HepG2 (cell line): Measurements from ENCODE around the gene LTA4H. TPM values are rescaled to one million over a fixed set of nuclear protein-coding genes. Genes with fewer than 3 reads are reported as not detected.

Experiments
- ATAC-seq: fragments of 200-7000 bp; cut with Tn5 transposase; 3 replicates; pipeline ENCODE4 v1.9.1; 2020; ENCODE audit warnings: mild to moderate bottlenecking, moderate library complexity
- BruUV-seq: library from RNA; stranded (reverse); fragments of 400-500 nt; replicated peaks from 2 replicates; lab custom pipeline; 2021; lab: Mats Ljungman, UMichigan
- CTCF ChIA-PET: fragments of 300-600 bp; formaldehyde crosslinking; extraction: SDS; loops from one replicate; lab custom pipeline; 2021; ENCODE audit warnings: low total read pairs, inconsistent platforms, low intra/inter-chr PET ratio; lab: Yijun Ruan, JAX
- POLR2A ChIA-PET: fragments of 350-600 bp; sonication (Branson Sonifier 250); formaldehyde crosslinking; loops from one replicate; lab custom pipeline; 2020; ENCODE audit warnings: antibody characterized with exemption, inconsistent platforms; lab: Yijun Ruan, JAX
- DNase-seq: peaks from one replicate; pipeline ENCODE4 v3.0.0-alpha.2; 2015; ENCODE audit warnings: low spot score
- FAIRE-seq: peaks from 3 replicates; lab custom pipeline; 2011; peaks lifted over from hg19 to GRCh38; lab: Jason Lieb, UNC
- H2AFZ ChIP-seq: one replicate; pipeline ENCODE4 v1.6.1; 2011; ENCODE audit warnings: low read length, inconsistent platforms
- H3K27ac ChIP-seq: fragments of 300-600 bp; 3 replicates; pipeline ENCODE4 v1.8.0; 2011; ENCODE audit warnings: mixed run types, mild to moderate bottlenecking, mixed read lengths, low read length, inconsistent platforms; ENCODE audit not compliant: insufficient read depth; ENCODE audit errors: extremely low read length
- H3K27me3 ChIP-seq, 2 experiments: fragments of 200-600 bp in 1 of 2; 2 replicates in 1 of 2; 3 replicates in 1 of 2; pipeline versions ENCODE4 v1.6.0 to v1.8.0; 2011; ENCODE audit warnings: low read length in 2 of 2, mild to moderate bottlenecking in 2 of 2, moderate library complexity in 2 of 2, inconsistent platforms in 1 of 2; ENCODE audit not compliant: insufficient read depth in 2 of 2, control insufficient read depth in 1 of 2
- H3K36me3 ChIP-seq, 2 experiments: fragments of 200-600 bp in 1 of 2; replicated peaks in 1 of 2; 2 replicates in 1 of 2; 3 replicates in 1 of 2; pipeline versions ENCODE4 v1.5.1 to v1.8.0; 2011; ENCODE audit warnings: low read length in 2 of 2, inconsistent platforms in 1 of 2; ENCODE audit not compliant: insufficient read depth in 2 of 2, control insufficient read depth in 1 of 2
- H3K4me1 ChIP-seq: 2 replicates; pipeline ENCODE4 v1.5.1; 2012; ENCODE audit warnings: low read length, inconsistent platforms; ENCODE audit not compliant: insufficient read depth
- H3K4me2 ChIP-seq: 2 replicates; pipeline ENCODE4 v1.6.0; 2011; ENCODE audit warnings: low read depth, low read length, inconsistent platforms
- H3K4me3 ChIP-seq, 3 experiments: fragments of 200-600 bp in 1 of 3; sonication (generic), shearing (Covaris generic) in 1 of 3; replicated peaks in 1 of 3; 2 replicates each; pipeline ENCODE4 v1.5.1; 2011 to 2016; ENCODE audit warnings: low read length in 3 of 3, inconsistent platforms in 2 of 3, low read depth in 2 of 3, mild to moderate bottlenecking in 2 of 3, control low read depth in 1 of 3, mixed read lengths in 1 of 3; ENCODE audit not compliant: insufficient read depth in 1 of 3
- H3K79me2 ChIP-seq: one replicate; pipeline ENCODE4 v1.6.1; 2011; ENCODE audit warnings: low read length, inconsistent platforms; ENCODE audit not compliant: insufficient read depth
- H3K9ac ChIP-seq: 2 replicates; pipeline ENCODE4 v1.6.0; 2011; ENCODE audit warnings: mild to moderate bottlenecking, low read depth, low read length, inconsistent platforms; ENCODE audit not compliant: insufficient read depth
- H3K9me3 ChIP-seq: 2 replicates; pipeline ENCODE4 v1.5.1; 2012; ENCODE audit warnings: mild to moderate bottlenecking, low read length
- H4K20me1 ChIP-seq: 2 replicates; pipeline ENCODE4 v1.6.0; 2011; ENCODE audit warnings: inconsistent platforms, mild to moderate bottlenecking, low read length, moderate library complexity; ENCODE audit not compliant: insufficient read depth
- ARNT ChIP-seq: fragments of 450-650 bp; IDR thresholded peaks from 2 replicates; pipeline ENCODE4 v1.6.1; 2017
- ELF1 ChIP-seq: sonication (generic); formaldehyde crosslinking; IDR thresholded peaks from 2 replicates; pipeline ENCODE4 v1.4.0; 2020; ENCODE audit warnings: missing genetic modification reagents
- ELF3 ChIP-seq: IDR thresholded peaks from 2 replicates; pipeline ENCODE4 v1.6.1; 2016; ENCODE audit warnings: missing genetic modification reagents, missing compliant biosample characterization
- KMT2A ChIP-seq: sonication (generic); formaldehyde crosslinking; IDR thresholded peaks from 2 replicates; pipeline ENCODE4 v1.4.0; 2020; ENCODE audit warnings: missing genetic modification reagents
- SMC3 ChIP-seq: IDR thresholded peaks from 2 replicates; pipeline ENCODE4 v1.6.1; 2011; ENCODE audit warnings: low read length, improper control_type of control experiment
- STAG1 ChIP-seq: sonication (generic); formaldehyde crosslinking; IDR thresholded peaks from 2 replicates; pipeline ENCODE4 v1.4.0; 2020; ENCODE audit warnings: missing genetic modification reagents
- ZNF543 ChIP-seq: sonication (generic); formaldehyde crosslinking; IDR thresholded peaks from 2 replicates; pipeline ENCODE4 v1.4.0; 2020; ENCODE audit warnings: mild to moderate bottlenecking, missing genetic modification reagents
- WGBS: methylation state at CpG from one replicate; pipeline ENCODE4 v1.1.6; 2017; ENCODE audit warnings: low lambda C conversion rate; 5-methylcytosine and 5-hydroxymethylcytosine counted together
- in situ Hi-C: cut with HindIII; loops from 2 replicates; pipeline ENCODE4 v1.10.0; 2017; ENCODE audit warnings: low pct_unique_long_range_greater_than_20kb; ENCODE audit not compliant: extremely low pct_ligation_motif_present
- intact Hi-C: fragments of 100-400 bp; cut with micrococcal nuclease; formaldehyde crosslinking; loops from one replicate; pipeline ENCODE4 v1.10.0; 2022; ENCODE audit not compliant: unreplicated experiment
- polyA plus RNA-seq, 8 experiments: library from polyadenylated mRNA; depleted of rRNA in 3 of 8; stranded (reverse) in 7 of 8; unstranded in 1 of 8; fragments of >200 nt; fragmentation: Illumina TruSeq in 4 of 8; extraction: Trizol in 4 of 8; gene quantifications; 2 replicates each; pipeline versions ENCODE4 v1.2.1 to v1.2.3, GENCODE V29; 2011 to 2016; ENCODE audit warnings: low read depth in 4 of 8, missing spikeins in 1 of 8, mixed read lengths in 1 of 8; ENCODE audit not compliant: insufficient read depth in 1 of 8
- total RNA-seq, 5 experiments: library from RNA; depleted of rRNA; stranded (reverse); fragments of >200 nt; fragmentation: Illumina TruSeq; extraction: Trizol; gene quantifications; 2 replicates each; pipeline ENCODE4 v1.2.3, GENCODE V29; 2016; ENCODE audit warnings: low read depth in 1 of 5
- TF ChIP-seq, protein P1 (sequence below): sonication (generic); formaldehyde crosslinking; IDR thresholded peaks from 2 replicates; pipeline ENCODE4 v1.8.0; 2022; ENCODE audit warnings: missing genetic modification reagents, mild to moderate bottlenecking, moderate library complexity, borderline replicate concordance
- TF ChIP-seq, protein P2 (sequence below): sonication (generic); formaldehyde crosslinking; IDR thresholded peaks from 2 replicates; pipeline ENCODE4 v1.4.0; 2020; ENCODE audit warnings: missing genetic modification reagents
- TF ChIP-seq, protein P3 (sequence below): sonication (generic); formaldehyde crosslinking; IDR thresholded peaks from 2 replicates; pipeline ENCODE4 v1.5.0; 2020; ENCODE audit warnings: mild to moderate bottlenecking, missing genetic modification reagents, moderate library complexity

Gene LTA4H
- total and polyA plus RNA-seq, 2 of the 13 experiments (the other 11 are each of a cell fraction or from before 2014, with no cell fraction given), result 87.5 to 90.4 TPM

DNA sequence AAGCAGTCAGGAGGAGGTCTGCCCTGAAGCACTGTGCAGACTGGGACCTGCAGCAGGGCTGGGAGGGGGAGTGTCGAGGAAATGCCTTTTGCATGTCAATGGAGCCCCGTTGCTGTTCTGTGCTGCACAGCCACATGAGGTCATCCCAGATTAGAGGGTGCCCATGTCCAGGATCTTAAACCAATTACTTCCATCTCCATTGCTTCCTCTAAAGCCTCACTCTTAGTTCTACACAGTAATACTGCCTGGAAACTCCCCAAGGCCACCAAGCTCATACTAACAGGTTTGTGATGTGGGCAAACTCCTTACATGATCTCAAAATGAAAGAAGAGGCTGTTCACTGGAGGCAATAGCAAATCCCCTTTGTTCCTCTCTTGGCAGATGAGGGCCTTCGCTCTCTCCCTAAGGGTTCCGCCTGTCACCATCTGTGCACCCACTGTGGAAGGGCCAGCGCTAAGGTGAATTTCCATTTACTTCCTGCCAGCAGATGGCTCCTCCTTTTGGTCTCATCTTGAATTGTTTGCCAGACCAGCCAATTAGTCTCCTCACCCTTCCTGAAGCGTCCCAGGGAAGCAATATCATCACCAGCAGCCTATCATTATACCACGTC lies 35.4 kb upstream of the LTA4H start:
- in situ Hi-C loops, result no loop called here
- FAIRE-seq (peak; percentile 57), DNase-seq (peak; percentile 18), ATAC-seq (peak; percentile 85)
- ChIA-PET POLR2A (no interaction called here), CTCF (no interaction called here)
- BruUV-seq, result no TSS peak
- Histone ChIP-seq H3K79me2 (no peaks in the 10 kb centered on the region), H3K9ac (no peak overlapping the region), H3K36me3 (no peaks in the 10 kb centered on the region), H3K27me3 (peaks cover 0 to 8% of the 10 kb centered on the region in 2 experiments; a peak in 4 of 5 replicates), H3K9me3 (no peaks in the 10 kb centered on the region), H3K4me1 (no peaks in the 10 kb centered on the region), H2AFZ (no peak overlapping the region), H3K27ac (no peak overlapping the region), H3K4me3 (no peak overlapping the region), H4K20me1 (no peaks in the 10 kb centered on the region), H3K4me2 (peak overlapping the region; percentile 24; the same call in 1 of the 2 replicates)
- intact Hi-C loops, result no loop called here
- WGBS, result 14% methylated on average over 7 of the region's 7 CpGs
- TF ChIP-seq, protein P1, sequence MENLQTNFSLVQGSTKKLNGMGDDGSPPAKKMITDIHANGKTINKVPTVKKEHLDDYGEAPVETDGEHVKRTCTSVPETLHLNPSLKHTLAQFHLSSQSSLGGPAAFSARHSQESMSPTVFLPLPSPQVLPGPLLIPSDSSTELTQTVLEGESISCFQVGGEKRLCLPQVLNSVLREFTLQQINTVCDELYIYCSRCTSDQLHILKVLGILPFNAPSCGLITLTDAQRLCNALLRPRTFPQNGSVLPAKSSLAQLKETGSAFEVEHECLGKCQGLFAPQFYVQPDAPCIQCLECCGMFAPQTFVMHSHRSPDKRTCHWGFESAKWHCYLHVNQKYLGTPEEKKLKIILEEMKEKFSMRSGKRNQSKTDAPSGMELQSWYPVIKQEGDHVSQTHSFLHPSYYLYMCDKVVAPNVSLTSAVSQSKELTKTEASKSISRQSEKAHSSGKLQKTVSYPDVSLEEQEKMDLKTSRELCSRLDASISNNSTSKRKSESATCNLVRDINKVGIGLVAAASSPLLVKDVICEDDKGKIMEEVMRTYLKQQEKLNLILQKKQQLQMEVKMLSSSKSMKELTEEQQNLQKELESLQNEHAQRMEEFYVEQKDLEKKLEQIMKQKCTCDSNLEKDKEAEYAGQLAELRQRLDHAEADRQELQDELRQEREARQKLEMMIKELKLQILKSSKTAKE, result no peak
- 0 out of 2 replicates have a peak, but pooled peaks have one; percentile 17 for TF ChIP-seq ELF3 (CRISPR knock-in tag)
- TF ChIP-seq, protein P2, sequence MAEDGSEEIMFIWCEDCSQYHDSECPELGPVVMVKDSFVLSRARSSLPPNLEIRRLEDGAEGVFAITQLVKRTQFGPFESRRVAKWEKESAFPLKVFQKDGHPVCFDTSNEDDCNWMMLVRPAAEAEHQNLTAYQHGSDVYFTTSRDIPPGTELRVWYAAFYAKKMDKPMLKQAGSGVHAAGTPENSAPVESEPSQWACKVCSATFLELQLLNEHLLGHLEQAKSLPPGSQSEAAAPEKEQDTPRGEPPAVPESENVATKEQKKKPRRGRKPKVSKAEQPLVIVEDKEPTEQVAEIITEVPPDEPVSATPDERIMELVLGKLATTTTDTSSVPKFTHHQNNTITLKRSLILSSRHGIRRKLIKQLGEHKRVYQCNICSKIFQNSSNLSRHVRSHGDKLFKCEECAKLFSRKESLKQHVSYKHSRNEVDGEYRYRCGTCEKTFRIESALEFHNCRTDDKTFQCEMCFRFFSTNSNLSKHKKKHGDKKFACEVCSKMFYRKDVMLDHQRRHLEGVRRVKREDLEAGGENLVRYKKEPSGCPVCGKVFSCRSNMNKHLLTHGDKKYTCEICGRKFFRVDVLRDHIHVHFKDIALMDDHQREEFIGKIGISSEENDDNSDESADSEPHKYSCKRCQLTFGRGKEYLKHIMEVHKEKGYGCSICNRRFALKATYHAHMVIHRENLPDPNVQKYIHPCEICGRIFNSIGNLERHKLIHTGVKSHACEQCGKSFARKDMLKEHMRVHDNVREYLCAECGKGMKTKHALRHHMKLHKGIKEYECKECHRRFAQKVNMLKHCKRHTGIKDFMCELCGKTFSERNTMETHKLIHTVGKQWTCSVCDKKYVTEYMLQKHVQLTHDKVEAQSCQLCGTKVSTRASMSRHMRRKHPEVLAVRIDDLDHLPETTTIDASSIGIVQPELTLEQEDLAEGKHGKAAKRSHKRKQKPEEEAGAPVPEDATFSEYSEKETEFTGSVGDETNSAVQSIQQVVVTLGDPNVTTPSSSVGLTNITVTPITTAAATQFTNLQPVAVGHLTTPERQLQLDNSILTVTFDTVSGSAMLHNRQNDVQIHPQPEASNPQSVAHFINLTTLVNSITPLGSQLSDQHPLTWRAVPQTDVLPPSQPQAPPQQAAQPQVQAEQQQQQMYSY (CRISPR knock-in tag), result no peak
- no peak for TF ChIP-seq ARNT
- TF ChIP-seq, protein P3, sequence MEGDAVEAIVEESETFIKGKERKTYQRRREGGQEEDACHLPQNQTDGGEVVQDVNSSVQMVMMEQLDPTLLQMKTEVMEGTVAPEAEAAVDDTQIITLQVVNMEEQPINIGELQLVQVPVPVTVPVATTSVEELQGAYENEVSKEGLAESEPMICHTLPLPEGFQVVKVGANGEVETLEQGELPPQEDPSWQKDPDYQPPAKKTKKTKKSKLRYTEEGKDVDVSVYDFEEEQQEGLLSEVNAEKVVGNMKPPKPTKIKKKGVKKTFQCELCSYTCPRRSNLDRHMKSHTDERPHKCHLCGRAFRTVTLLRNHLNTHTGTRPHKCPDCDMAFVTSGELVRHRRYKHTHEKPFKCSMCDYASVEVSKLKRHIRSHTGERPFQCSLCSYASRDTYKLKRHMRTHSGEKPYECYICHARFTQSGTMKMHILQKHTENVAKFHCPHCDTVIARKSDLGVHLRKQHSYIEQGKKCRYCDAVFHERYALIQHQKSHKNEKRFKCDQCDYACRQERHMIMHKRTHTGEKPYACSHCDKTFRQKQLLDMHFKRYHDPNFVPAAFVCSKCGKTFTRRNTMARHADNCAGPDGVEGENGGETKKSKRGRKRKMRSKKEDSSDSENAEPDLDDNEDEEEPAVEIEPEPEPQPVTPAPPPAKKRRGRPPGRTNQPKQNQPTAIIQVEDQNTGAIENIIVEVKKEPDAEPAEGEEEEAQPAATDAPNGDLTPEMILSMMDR (CRISPR knock-in tag), result peak; percentile 53
- TF ChIP-seq SMC3, result no peak; the same call in 1 of the 2 replicates
- peak; percentile 52 for TF ChIP-seq STAG1
- no peak for TF ChIP-seq KMT2A
- no peak for TF ChIP-seq ELF1
- TF ChIP-seq ZNF543 (CRISPR knock-in tag), result no peak
